Stimulated activated CD4-positive, alpha-beta T cell treated with anti-CD3 and anti-CD28 coated beads, Interleukin-1b, Interleukin-23, amount 100 ng/mL, for 24 hours (primary cell): ENCODE data around the gene MID1.
"Not testable (repeated sequence)": the region's sequence is repeated elsewhere in the genome, so short reads cannot be mapped to it uniquely, and the experiment has no call there.

Experiments
- DNase-seq, 4 experiments: peaks; one replicate each; pipeline ENCODE4 v3.0.0-alpha.2; 2020; ENCODE audit warnings: low read depth in 4 of 4, low spot score in 1 of 4

Gene MID1

GRCh38 chrX:10617186-10617998, 3.0 kb downstream of the MID1 start:
- DNase-seq = no peak

GRCh38 chrX:10615931-10616774, 4.2 kb downstream of the MID1 start:
- DNase-seq = no peak

- no peak for DNase-seq
Observed at GRCh38 chrX:10612215-10612614, 8.2 kb downstream of the MID1 start.

DNA sequence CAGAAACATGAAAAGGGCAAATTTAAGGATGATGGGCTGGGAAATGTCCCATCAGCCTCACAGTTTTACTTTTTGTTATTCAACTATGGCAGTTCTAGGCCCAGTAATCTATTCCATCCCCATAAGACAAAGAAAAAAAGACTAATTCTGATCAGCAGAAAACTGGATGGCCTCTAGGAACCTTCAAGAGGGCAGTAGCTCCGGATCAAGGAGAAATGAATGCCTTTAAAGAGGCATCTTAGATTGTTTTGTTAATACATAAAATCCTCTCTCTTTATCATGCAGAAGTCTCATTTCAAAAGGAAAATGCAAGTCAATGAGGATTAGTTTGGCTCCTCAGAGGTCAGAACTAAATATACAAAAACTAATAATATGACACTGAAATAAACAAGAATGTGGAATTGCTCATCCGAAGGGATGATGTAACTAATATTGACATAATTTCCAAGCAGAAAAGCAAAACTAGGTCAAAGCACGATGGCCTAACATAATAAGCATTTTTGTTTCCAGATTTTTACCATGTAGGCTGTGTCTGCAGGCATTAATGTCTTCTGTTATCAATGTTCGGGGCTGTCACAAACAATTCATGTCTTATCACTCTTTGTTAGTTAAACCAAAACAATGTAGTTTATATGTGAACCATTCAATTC, 8.8 kb downstream of the MID1 start:
- no peak for DNase-seq

DNA sequence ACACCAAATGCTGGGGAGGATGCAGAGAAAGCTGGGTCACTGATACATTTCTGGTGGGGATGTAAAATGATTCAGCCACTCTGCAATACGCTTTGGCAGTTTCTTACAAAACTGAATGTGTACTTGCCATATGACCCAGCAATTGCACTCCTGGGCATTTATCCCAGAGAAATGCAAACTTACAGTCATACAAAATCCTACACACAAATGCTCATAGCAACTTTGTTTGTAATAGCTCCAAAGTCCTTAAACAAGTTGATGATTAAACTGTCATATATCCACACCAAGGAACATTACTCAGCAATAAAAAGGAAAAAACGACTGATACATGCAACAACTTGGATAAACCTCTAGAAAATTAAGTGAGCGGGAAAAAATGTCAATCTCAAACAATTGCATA, 12.3 kb downstream of the MID1 start:
- no peak for DNase-seq

GRCh38 chrX:10607233-10607632, 13.2 kb downstream of the MID1 start:
- no peak for DNase-seq

DNA sequence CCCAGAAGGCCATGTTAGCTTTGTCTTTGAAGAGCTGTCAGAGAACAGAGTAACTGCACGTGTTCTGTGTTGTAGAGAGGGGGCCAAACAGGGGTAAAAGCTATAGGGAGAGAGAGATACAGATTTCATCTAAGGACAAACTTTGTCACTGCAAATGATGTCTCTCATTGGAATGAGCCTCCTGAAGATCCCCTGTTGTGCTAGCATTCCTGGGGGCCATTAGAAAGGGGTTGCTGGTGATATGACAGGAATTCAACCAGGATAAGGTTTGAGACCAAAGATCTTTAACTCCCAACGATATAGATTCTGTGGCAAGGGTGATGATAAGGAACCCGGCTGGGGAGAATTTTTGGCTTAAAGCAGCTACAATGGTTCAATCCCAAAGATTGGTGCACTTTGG, 16.8 kb downstream of the MID1 start:
- no peak for DNase-seq

GRCh38 chrX:10602646-10603045, 17.7 kb downstream of the MID1 start:
- DNase-seq = no peak

DNA sequence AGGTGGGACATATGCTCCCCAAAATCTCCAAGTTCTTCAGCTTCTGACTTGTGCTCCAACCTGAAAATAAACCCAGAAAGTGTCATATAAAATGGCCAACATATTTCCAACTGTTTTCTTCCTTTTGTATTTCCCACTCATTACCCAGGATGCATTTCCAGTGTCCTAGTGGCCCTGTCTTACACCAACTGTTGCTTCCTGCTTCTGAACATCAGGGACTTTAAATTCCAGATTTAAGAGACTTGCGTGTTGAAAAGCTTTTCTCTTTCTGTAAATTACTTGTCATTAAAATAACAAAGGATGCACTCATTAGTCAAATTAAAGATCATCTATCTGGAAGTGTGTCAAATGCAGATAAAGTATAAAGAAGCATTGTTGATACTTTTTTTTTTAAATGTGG, 19.9 kb downstream of the MID1 start:
- DNase-seq = no peak

GRCh38 chrX:10598540-10598939, 21.8 kb downstream of the MID1 start:
- no peak for DNase-seq

- DNase-seq = no peak
Observed at GRCh38 chrX:10597871-10598270, 22.5 kb downstream of the MID1 start.

DNA sequence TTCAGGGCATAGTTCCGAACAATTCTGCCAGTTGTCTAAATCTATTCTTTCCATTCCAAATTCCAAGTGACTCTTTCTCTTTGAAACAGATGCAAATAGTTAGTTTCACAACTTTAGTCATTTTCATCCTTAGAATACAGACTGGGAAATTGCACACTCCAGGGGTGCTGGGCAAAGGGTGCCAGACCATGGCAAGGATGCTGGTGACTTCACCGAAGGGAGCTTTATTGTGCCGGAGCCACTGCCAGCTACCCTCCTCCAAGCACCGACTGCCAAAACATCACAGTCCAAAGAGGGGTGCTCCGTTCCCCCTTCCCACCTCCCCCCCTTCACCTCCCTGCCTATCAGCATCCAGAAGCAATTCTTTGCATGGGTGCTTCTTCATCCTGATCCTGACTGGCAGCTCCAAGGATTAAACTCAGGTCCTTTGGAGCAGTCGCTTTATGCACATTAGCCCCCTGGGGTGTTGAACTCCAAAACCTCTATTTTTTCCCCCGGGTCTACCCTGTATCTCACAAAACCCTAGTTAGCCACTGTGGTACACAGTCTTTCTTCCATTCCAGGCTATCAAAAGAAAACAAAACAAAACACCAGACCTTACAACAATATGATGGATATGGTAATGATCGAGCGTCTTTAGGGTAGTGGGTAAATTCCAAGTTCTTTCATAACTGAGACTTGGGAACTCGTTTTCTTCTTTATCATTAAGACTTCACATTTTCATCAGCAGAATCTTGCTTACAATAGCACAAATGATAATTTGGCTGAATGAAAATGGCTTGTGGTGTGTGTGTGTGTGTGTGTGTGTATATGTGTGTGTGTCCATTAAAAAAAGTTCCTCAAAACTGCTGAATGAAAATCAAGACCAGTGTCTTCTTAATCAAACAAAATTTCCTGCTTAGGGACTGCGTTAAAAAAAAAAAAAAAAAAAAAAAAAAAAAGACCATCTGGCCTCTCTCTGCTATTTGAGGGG, 28.7 kb downstream of the MID1 start:
- DNase-seq = no peak

GRCh38 chrX:10589787-10590186, 30.6 kb downstream of the MID1 start:
- DNase-seq = not testable (repeated sequence)

DNA sequence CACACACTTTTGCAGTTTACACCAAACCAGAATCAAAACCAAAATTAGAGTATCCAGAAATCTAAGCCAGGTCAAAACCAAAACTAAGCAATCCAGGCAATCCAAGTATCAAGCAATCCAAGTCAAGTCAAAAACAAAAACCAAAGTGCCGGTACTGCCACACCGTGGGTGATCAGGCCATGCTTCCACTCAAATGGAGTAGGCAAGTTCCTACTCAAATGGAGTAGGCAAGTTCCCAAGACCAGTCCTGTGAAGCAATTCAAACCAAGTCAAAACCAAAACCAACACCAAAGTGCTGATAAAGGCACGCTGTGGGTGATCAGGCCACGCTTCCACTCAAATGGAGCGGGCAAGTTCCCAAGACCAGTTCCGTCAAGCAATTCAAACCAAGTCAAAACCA, 31.3 kb downstream of the MID1 start:
- no peak for DNase-seq

- not testable (repeated sequence) for DNase-seq
Observed at GRCh38 chrX:10584882-10585281, 35.5 kb downstream of the MID1 start.

- no peak for DNase-seq
Observed at GRCh38 chrX:10582945-10583344, 37.4 kb downstream of the MID1 start.

GRCh38 chrX:10582215-10582733, 38.1 kb downstream of the MID1 start:
- no peak for DNase-seq

GRCh38 chrX:10579112-10580011, 41.0 kb downstream of the MID1 start:
- DNase-seq = no peak

GRCh38 chrX:10578527-10578926, 41.9 kb downstream of the MID1 start:
- DNase-seq = no peak
